Choroid plexus epithelial cell (primary cell): ENCODE data around the gene CARD6.

Experiments
- DNase-seq: peaks from one replicate; pipeline ENCODE4 v3.0.0-alpha.2; 2010; ENCODE audit warnings: low read depth
- H3K4me3 ChIP-seq: 2 replicates; pipeline ENCODE4 v1.5.1; 2011; ENCODE audit warnings: low read depth, mild to moderate bottlenecking, control low read depth, low read length, moderate library complexity
- TF ChIP-seq, protein P1 (sequence below): conservative IDR thresholded peaks from 2 replicates; pipeline ENCODE4 v1.5.1; 2011; ENCODE audit warnings: low read depth, mild to moderate bottlenecking, control low read depth, inconsistent platforms, low read length, moderate library complexity

The CARD6 gene

DNA sequence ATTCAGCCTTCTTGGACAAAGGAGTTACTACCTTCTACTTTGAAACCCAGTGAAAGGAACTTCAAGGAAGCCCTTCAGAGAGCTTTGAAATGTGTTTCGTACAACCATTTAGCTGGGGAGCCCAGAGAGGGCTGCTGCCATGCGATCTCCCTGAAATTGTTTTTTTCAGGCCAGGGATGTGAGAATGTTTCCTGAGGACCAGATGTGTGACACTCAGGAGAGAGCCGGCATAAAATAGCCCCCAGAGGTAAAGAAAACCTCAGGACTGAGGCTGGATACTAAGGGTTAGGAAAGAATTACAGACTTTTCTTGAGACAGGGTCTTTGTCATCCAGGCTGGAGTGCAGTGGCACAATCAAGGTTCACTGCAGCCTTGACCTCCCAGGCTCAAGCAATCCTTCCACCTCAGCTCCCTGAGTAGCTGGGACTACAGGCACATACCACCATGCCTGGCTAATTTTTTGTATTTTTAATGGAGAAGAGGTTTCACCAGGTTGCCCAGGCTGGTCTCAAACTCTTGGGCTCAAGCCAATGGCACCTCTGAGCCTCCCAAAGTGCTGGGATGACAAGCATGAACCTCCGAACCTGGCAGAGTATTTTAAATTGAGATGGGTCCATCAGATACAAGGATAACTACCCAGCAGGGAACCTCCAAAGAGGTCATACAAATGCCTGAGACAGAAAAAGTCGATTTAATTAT lies 14.5 kb upstream of the CARD6 start:
- TF ChIP-seq, protein P1, sequence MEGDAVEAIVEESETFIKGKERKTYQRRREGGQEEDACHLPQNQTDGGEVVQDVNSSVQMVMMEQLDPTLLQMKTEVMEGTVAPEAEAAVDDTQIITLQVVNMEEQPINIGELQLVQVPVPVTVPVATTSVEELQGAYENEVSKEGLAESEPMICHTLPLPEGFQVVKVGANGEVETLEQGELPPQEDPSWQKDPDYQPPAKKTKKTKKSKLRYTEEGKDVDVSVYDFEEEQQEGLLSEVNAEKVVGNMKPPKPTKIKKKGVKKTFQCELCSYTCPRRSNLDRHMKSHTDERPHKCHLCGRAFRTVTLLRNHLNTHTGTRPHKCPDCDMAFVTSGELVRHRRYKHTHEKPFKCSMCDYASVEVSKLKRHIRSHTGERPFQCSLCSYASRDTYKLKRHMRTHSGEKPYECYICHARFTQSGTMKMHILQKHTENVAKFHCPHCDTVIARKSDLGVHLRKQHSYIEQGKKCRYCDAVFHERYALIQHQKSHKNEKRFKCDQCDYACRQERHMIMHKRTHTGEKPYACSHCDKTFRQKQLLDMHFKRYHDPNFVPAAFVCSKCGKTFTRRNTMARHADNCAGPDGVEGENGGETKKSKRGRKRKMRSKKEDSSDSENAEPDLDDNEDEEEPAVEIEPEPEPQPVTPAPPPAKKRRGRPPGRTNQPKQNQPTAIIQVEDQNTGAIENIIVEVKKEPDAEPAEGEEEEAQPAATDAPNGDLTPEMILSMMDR, result no peak
- H3K4me3 ChIP-seq, result no peak overlapping the region
- DNase-seq, result no peak

DNA sequence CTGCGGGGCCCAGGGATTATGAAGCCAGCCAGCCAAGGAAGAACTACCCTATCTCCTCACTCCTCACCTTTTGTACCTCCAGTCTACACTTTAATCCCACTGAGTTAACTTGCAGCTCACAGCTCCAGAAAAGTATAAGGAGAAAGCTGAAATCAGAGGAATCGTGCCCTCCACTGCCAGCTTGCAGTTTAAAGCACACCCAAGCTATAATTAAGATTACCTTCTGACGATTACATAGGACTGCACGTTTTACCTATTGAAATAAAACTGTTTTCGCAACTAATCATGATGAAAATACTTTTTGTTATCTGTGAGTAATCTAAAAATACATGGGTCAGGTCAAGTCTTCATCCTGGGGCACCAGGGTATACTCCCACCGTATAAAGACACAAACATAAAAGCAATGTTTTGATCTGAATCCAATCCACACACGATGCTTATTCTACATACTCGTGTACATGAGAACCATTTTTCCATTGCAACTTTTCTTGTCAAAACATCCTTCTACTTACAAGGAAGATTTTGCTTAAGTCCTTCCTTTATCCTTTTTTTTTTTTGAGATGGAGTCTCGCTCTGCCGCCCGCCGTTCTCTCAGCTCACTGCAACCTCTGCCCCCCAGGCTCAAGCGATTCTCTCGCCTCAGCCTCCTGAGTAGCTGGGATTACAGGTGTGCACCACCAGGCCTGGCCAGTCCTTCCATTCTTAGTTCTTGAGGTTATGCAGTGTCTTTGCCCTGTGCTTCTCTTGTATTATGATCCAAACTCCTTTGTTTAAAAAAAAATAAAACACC lies 13.8 kb upstream of the CARD6 start:
- DNase-seq, result no peak
- TF ChIP-seq, protein P1, result no peak
- H3K4me3 ChIP-seq, result no peak overlapping the region

DNA sequence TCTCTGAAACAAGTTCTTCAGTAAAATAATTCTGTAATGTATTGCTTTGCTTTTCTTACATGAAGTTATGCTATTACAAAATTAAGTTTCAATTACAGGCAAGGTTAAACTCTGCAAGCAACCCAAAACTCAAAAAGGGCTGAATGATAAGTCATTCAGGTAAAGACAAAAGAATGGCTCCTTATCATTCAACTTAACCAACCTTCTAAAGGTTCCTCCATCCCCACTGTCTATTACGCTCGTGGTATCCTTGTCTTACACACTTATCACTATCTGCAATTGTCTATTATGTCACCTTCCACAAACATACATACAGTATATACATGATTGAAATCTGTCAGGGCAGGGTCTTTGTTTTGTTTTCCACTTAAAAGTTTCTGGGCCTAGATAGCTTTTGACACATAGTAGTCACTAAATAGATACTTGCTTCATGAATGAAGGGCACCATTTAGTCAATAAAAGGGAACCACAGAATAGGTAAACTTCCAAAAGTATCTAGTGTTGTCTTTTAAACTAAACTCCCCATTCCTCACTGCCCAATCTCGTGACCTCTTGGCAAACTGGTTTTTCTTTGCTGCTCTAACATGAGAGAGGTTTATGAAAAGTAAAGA lies 13.0 kb upstream of the CARD6 start:
- no peak for DNase-seq
- no peak overlapping the region for H3K4me3 ChIP-seq
- TF ChIP-seq, protein P1, result no peak

DNA sequence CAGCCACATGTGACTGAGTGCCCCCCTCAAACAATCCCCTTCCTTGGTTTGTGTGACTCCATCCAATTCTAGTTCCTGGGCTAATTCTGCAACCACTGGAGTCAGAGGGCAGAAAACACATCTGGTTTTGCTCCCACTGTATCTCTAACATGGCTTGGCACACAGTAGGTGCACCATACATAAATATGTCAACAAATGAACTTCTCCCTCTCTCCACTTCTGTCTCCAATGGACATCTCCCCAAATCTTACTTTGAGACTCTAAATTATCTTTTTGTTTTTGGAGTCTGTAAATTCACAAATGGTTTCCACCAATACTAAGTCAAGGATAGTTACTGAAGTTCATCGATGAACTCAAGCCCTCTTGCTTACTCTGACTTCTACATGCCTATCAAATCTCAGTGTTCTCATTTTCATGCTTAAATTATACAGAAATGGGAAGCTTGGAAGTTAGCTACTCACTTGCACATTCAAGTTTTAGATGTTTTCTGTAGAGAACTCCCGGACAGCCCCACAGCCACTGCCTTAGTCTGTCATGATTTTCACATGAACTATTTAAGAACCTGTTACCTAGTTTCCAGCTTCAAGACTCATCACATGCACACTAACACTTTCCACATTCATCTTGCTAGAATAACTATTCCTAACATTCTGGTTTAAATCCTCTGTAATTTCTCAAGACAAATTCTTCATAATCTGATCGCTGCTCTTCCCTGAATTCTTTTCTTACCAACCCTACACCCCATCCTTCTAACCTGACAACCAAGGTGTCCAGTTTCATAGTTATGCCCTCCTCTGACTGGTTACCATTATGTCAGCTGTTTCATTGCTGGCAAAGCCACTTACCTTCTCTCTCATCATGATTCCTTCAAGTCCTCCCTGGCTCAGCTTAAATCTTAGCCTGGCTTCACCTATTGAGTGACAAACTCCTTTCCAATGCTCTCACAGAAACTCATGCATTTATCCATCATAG lies 12.2 kb upstream of the CARD6 start:
- TF ChIP-seq, protein P1, result no peak
- no peak for DNase-seq
- H3K4me3 ChIP-seq, result no peak overlapping the region

DNA sequence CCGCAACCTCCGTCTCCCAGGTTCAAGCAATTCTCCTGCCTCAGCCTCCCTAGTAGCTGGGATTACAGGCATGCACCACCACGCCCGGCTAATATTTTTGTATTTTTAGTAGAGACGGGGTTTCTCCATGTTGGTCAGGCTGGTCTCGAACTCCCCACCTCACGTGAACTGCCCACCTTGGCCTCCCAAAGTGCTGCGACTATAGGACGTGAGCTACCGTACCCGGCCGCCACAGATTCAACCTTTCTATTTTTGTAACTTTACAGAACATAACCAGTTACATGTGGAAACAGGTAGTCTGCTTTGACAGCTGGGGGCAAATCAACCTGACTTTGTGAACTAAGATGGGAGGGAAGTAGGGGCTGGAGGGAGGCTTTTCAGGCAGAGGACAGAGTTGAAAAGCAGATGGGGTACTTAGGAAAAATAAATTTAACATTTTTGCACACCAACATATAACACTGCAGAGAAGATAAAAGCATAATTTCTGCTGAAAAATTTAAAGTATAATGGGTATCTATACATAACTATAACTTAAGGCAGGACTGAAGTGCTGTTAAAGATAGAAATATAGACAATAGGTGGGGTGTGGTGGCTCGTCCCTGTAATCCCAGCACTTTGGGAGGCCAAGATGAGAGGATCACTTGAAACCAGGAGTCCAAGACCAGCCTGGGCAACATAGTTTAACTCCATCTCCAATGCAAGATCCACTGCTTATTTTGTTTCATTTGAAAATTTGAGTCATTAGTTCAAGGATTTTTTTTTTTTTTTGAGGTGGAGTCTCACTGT lies 11.2 kb upstream of the CARD6 start:
- DNase-seq, result no peak
- no peak overlapping the region for H3K4me3 ChIP-seq
- TF ChIP-seq, protein P1, result no peak
